Measurements from ENCODE around the gene PGLYRP4. TPM values are rescaled to one million over a fixed set of nuclear protein-coding genes. Genes with fewer than 3 reads are reported as not detected.

Gene PGLYRP4
- polyA plus RNA-seq, 1 donor: 0.31 TPM

- no peaks in the 10 kb centered on the region for H3K9me3 ChIP-seq (ENCODE audit: control insufficient read depth, low read depth, low read length)
- no peaks in the 10 kb centered on the region for H3K36me3 ChIP-seq (ENCODE audit: control insufficient read depth, insufficient read depth, low read length)
- H3K4me1 ChIP-seq (ENCODE audit: control insufficient read depth, insufficient read depth, low read length): no peaks in the 10 kb centered on the region
- DNase-seq: no peak
- peaks cover 5% of the 10 kb centered on the region for H3K27me3 ChIP-seq (ENCODE audit: control insufficient read depth, insufficient read depth, low read length)
- no peak overlapping the region for H3K27ac ChIP-seq (ENCODE audit: low read length)
- no peak overlapping the region for H3K4me3 ChIP-seq (ENCODE audit: low read length)
- no CpG with 5 or more reads among the region's 2 CpGs for WGBS (ENCODE audit: insufficient coverage, low lambda C conversion rate)
These were observed 39.2 kb downstream of the PGLYRP4 start for GRCh38 chr1:153309441-153309840.

DNA sequence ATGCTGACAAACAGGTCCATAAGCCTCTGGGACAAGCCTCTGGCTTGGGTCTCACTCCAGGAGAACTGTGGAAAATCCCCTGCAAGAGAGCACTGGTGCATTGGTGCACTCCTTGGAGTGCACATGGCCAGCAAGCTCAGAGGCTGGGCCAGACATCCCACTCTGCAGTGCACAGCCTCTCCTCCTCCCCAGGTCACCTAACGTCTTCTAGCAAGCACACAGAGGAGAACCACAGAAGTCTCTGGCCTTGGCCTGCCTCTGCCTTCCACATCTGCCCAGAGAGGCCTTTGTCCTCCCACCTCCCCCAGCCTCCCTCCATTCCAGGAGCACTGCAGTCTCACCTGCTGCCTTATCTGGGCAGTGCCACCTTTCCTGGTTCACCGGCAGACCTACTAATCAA, 40.1 kb downstream of the PGLYRP4 start:
- peaks cover 12% of the 10 kb centered on the region for H3K27me3 ChIP-seq (ENCODE audit: control insufficient read depth, insufficient read depth, low read length)
- no peak overlapping the region for H3K4me3 ChIP-seq (ENCODE audit: low read length)
- no peaks in the 10 kb centered on the region for H3K9me3 ChIP-seq (ENCODE audit: control insufficient read depth, low read depth, low read length)
- H3K4me1 ChIP-seq (ENCODE audit: control insufficient read depth, insufficient read depth, low read length): no peaks in the 10 kb centered on the region
- DNase-seq: no peak
- no peak overlapping the region for H3K27ac ChIP-seq (ENCODE audit: low read length)
- H3K36me3 ChIP-seq (ENCODE audit: control insufficient read depth, insufficient read depth, low read length): no peaks in the 10 kb centered on the region
- WGBS (ENCODE audit: insufficient coverage, low lambda C conversion rate): no CpG with 5 or more reads among the region's 2 CpGs

DNA sequence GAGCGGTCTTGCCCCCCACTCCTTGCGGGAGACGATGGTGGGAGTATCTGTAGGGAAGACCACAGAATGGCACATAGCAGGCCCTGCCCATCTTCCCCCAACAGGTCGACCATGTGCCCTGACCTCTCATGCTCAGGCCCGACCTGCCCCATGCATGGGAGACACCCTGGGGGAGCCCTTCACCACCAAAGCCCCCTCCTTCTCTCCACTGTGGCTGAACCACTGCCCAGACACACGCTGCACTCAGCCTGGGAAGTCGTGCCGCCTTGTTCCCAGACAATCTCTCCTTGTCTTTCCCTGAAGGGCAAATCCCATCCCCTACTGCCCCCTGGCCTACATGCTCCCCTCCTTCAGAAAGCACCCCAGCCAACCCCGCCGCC, 41.4 kb downstream of the PGLYRP4 start:
- no peak overlapping the region for H3K27ac ChIP-seq (ENCODE audit: low read length)
- H3K36me3 ChIP-seq (ENCODE audit: control insufficient read depth, insufficient read depth, low read length): no peaks in the 10 kb centered on the region
- peaks cover 12% of the 10 kb centered on the region for H3K27me3 ChIP-seq (ENCODE audit: control insufficient read depth, insufficient read depth, low read length)
- no peaks in the 10 kb centered on the region for H3K9me3 ChIP-seq (ENCODE audit: control insufficient read depth, low read depth, low read length)
- WGBS (ENCODE audit: insufficient coverage, low lambda C conversion rate): no CpG with 5 or more reads among the region's 10 CpGs
- no peak overlapping the region for H3K4me3 ChIP-seq (ENCODE audit: low read length)
- no peak for DNase-seq
- no peaks in the 10 kb centered on the region for H3K4me1 ChIP-seq (ENCODE audit: control insufficient read depth, insufficient read depth, low read length)

DNA sequence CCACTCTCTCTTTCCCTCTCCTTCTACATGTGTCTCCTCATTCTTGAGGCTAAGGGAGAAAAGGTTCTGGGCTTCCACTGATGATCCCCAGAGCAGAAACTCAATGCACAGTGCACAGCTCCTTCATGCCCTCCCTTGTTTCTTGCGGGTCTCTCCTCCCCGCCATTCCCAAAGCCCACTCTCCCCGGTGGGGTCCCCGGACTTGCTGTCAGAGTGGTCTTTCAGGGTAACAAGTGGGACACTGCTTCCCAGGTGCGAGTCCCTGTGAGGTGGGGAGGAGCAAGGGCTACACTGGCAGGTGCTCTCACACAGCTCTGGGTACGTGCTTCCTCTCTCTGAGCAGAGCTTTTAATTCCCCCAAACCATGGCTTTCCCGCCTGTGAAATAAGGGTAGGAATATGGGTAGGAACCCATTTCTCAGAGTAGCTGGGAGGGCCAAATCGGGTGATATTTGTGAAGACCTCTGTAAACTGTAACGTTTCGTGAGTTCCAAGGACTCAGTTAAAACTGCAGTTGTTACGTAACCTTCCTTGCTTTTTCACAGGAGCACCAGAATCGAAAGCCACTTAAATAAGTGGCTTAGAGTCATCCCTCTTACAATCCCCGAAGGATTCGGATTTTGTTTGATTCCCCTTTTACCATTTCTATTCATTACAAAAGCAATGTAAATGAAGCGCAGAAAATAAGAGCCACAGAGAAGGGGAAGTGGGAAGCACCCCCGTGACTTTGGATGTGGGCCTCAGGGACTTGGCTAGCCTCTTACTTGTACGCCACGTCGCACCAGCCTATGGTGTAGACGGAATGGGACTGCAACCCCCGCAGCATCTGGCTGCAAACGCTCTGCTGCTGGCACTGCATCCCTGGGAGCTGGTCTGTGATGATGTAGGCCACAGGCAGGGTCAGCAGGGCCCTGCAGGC, 42.1 kb downstream of the PGLYRP4 start:
- H3K4me3 ChIP-seq (ENCODE audit: low read length): no peak overlapping the region
- H3K27ac ChIP-seq (ENCODE audit: low read length): no peak overlapping the region
- H3K36me3 ChIP-seq (ENCODE audit: control insufficient read depth, insufficient read depth, low read length): no peaks in the 10 kb centered on the region
- 80% methylated on average over 1 of the region's 22 CpGs for WGBS (ENCODE audit: insufficient coverage, low lambda C conversion rate)
- H3K27me3 ChIP-seq (ENCODE audit: control insufficient read depth, insufficient read depth, low read length): peaks cover 12% of the 10 kb centered on the region
- H3K9me3 ChIP-seq (ENCODE audit: control insufficient read depth, low read depth, low read length): no peaks in the 10 kb centered on the region
- H3K4me1 ChIP-seq (ENCODE audit: control insufficient read depth, insufficient read depth, low read length): no peaks in the 10 kb centered on the region
- DNase-seq: no peak

DNA sequence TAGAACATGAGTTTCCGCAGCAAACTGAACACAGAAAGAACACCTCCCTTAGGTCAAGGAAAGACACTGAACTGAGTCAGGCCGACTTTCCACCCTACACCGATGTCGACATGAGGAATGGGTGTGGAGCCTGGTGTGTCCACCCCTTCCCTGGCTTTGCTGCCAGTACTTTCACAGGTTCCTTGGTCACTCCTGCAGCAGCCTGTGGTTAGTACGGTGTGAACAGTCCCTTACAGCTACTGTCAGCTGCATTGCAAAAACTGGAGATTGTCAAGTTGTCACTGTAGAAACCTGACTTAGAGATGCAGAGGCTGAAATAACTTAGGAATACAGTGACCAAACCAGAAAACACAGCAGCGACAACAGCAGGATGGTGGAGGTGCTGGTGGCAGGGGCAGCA, 43.0 kb downstream of the PGLYRP4 start:
- WGBS (ENCODE audit: insufficient coverage, low lambda C conversion rate): no CpG with 5 or more reads among the region's 6 CpGs
- H3K9me3 ChIP-seq (ENCODE audit: control insufficient read depth, low read depth, low read length): no peaks in the 10 kb centered on the region
- no peaks in the 10 kb centered on the region for H3K4me1 ChIP-seq (ENCODE audit: control insufficient read depth, insufficient read depth, low read length)

GRCh38 chr1:153302308-153302707, 46.3 kb downstream of the PGLYRP4 start:
- Histone ChIP-seq H3K4me1 (ENCODE audit: control insufficient read depth, insufficient read depth, low read length) (no peaks in the 10 kb centered on the region), H3K27ac (ENCODE audit: low read length) (no peak overlapping the region), H3K9me3 (ENCODE audit: control insufficient read depth, low read depth, low read length) (no peaks in the 10 kb centered on the region), H3K4me3 (ENCODE audit: low read length) (no peak overlapping the region), H3K27me3 (ENCODE audit: control insufficient read depth, insufficient read depth, low read length) (peaks cover 14% of the 10 kb centered on the region), H3K36me3 (ENCODE audit: control insufficient read depth, insufficient read depth, low read length) (no peaks in the 10 kb centered on the region)
- no peak for DNase-seq
- WGBS (ENCODE audit: insufficient coverage, low lambda C conversion rate): 40% methylated on average over 1 of the region's 5 CpGs

More for the DNA sequence above, 43.0 kb downstream of the PGLYRP4 start:
- no peaks in the 10 kb centered on the region for H3K36me3 ChIP-seq (ENCODE audit: control insufficient read depth, insufficient read depth, low read length)
- no peak overlapping the region for H3K27ac ChIP-seq (ENCODE audit: low read length)
- no peak overlapping the region for H3K4me3 ChIP-seq (ENCODE audit: low read length)
- no peak for DNase-seq
- peaks cover 12% of the 10 kb centered on the region for H3K27me3 ChIP-seq (ENCODE audit: control insufficient read depth, insufficient read depth, low read length)

- no CpG with 5 or more reads among the region's 9 CpGs for WGBS (ENCODE audit: insufficient coverage, low lambda C conversion rate)
- no peaks in the 10 kb centered on the region for H3K9me3 ChIP-seq (ENCODE audit: control insufficient read depth, low read depth, low read length)
- peaks cover 21% of the 10 kb centered on the region for H3K27me3 ChIP-seq (ENCODE audit: control insufficient read depth, insufficient read depth, low read length)
- no peak overlapping the region for H3K4me3 ChIP-seq (ENCODE audit: low read length)
- no peaks in the 10 kb centered on the region for H3K36me3 ChIP-seq (ENCODE audit: control insufficient read depth, insufficient read depth, low read length)
- DNase-seq: no peak
- no peak overlapping the region for H3K27ac ChIP-seq (ENCODE audit: low read length)
- no peaks in the 10 kb centered on the region for H3K4me1 ChIP-seq (ENCODE audit: control insufficient read depth, insufficient read depth, low read length)
These were observed 54.8 kb downstream of the PGLYRP4 start for GRCh38 chr1:153293851-153294250.

DNA sequence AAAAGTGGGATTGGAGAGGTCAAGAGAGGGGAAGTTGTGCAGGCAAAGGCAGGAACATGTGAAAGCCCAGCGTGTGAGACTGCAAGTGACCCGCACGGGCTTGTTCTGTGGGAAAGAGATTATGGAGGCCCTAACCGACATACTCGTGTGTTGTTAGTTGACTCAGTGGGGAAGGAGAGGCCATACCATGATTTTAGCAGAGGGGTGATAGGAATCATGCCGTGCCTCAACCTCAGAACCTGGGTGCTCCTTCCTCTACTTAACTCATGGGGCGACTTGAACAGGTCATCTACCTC, 55.2 kb downstream of the PGLYRP4 start:
- Histone ChIP-seq H3K4me1 (ENCODE audit: control insufficient read depth, insufficient read depth, low read length) (no peaks in the 10 kb centered on the region), H3K9me3 (ENCODE audit: control insufficient read depth, low read depth, low read length) (no peaks in the 10 kb centered on the region), H3K27me3 (ENCODE audit: control insufficient read depth, insufficient read depth, low read length) (peaks cover 21% of the 10 kb centered on the region), H3K4me3 (ENCODE audit: low read length) (no peak overlapping the region), H3K27ac (ENCODE audit: low read length) (no peak overlapping the region), H3K36me3 (ENCODE audit: control insufficient read depth, insufficient read depth, low read length) (no peaks in the 10 kb centered on the region)
- no CpG with 5 or more reads among the region's 7 CpGs for WGBS (ENCODE audit: insufficient coverage, low lambda C conversion rate)
- DNase-seq: no peak

DNA sequence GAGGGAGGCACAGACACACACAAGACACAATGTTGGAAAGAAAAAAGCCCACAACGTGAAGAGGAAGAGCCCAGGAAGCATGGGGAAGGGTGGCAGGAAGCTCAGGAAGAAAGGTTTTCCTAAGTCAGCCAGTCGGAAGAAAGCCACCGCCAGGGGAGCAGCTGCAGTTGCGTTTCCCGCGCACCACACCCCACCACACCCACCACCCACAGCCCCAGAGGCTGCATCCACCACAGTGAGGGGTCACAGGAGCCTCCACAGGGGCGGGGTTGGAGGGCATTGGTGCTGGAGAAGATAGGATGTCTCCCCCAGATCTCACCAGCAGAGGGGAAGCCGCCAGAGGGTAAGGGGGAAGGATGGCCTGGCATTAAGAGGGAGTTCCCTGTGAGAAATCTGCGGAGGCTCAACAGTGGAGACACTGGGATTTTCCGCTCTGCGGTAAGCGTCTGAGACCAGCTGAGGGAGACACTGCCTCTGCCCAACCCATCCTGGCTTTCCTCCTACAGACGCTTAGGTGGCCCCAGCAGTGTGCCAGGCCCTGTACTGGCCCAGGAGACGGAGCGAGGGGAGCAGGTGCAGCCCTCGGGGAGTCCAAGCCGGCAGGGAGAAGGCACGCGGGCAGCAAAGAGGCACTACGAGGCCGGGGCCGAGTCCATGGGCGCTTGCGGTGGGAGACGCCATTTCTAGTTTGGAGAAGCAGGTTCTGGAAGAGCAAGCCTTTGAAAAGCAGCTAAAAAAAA, 55.7 kb downstream of the PGLYRP4 start:
- H3K4me3 ChIP-seq (ENCODE audit: low read length): no peak overlapping the region
- H3K27me3 ChIP-seq (ENCODE audit: control insufficient read depth, insufficient read depth, low read length): peaks cover 21% of the 10 kb centered on the region
- no peak for DNase-seq
- H3K27ac ChIP-seq (ENCODE audit: low read length): no peak overlapping the region
- H3K9me3 ChIP-seq (ENCODE audit: control insufficient read depth, low read depth, low read length): no peaks in the 10 kb centered on the region
- no peaks in the 10 kb centered on the region for H3K4me1 ChIP-seq (ENCODE audit: control insufficient read depth, insufficient read depth, low read length)
- no peaks in the 10 kb centered on the region for H3K36me3 ChIP-seq (ENCODE audit: control insufficient read depth, insufficient read depth, low read length)
- 89% methylated on average over 8 of the region's 25 CpGs for WGBS (ENCODE audit: insufficient coverage, low lambda C conversion rate)

DNA sequence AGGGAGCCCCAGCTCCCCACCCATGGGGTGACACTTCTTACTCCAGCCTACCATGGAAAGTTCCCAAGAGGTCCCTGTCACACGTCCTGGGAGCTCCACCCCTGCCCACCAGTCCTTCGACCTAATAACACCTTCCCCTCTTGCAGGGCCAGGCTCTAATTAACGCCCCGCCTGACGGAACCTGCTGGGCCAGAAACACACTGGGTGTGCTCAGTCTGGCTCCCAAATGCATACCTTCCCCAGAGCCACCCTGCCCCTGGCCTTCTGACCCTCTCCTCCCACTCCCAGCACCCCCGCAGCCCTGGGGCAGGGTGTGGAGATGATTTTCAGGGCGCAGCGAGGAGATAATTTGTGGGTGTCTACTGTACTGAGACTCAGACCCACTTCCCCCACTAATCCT, 56.5 kb downstream of the PGLYRP4 start:
- Histone ChIP-seq H3K9me3 (ENCODE audit: control insufficient read depth, low read depth, low read length) (no peaks in the 10 kb centered on the region), H3K27ac (ENCODE audit: low read length) (no peak overlapping the region), H3K27me3 (ENCODE audit: control insufficient read depth, insufficient read depth, low read length) (peaks cover 23% of the 10 kb centered on the region), H3K4me3 (ENCODE audit: low read length) (no peak overlapping the region), H3K4me1 (ENCODE audit: control insufficient read depth, insufficient read depth, low read length) (no peaks in the 10 kb centered on the region), H3K36me3 (ENCODE audit: control insufficient read depth, insufficient read depth, low read length) (no peaks in the 10 kb centered on the region)
- DNase-seq: no peak
- no CpG with 5 or more reads among the region's 8 CpGs for WGBS (ENCODE audit: insufficient coverage, low lambda C conversion rate)

All from large intestine (tissue), 3 donors.